Natural killer cell (primary cell): ENCODE data around the gene ICAM2. TPM values are rescaled to one million over a fixed set of nuclear protein-coding genes. Genes with fewer than 3 reads are reported as not detected.
A peak's percentile ranks its signal among the peaks of the same experiment; 100 is the strongest.

Source experiments
- ATAC-seq, 3 donors: fragments of 150-1000 bp in 2 of 3; fragments of 200-7000 bp in 1 of 3; cut with Tn5 transposase; 1 replicate in 1 of 3; 2 replicates in 2 of 3; pipeline ENCODE4 v1.10.0; 2021; ENCODE audit warnings: mild to moderate bottlenecking in 2 of 3, moderate library complexity in 2 of 3
- DNase-seq, 2 donors: peaks; one replicate each; pipeline versions ENCODE4 v3.0.0 to v3.0.0-alpha.2; 2013 to 2021; ENCODE audit warnings: mixed read lengths in 1 of 2
- H3K27ac ChIP-seq: one replicate; pipeline ENCODE4 v1.5.1; 2013; ENCODE audit warnings: mild to moderate bottlenecking, low read length
- H3K27me3 ChIP-seq: one replicate; pipeline ENCODE4 v1.6.1; 2013; ENCODE audit warnings: low read length; ENCODE audit not compliant: control insufficient read depth, insufficient read depth
- H3K36me3 ChIP-seq: one replicate; pipeline ENCODE4 v1.6.1; 2013; ENCODE audit warnings: low read length; ENCODE audit not compliant: control insufficient read depth, insufficient read depth
- H3K4me1 ChIP-seq: one replicate; pipeline ENCODE4 v1.6.1; 2013; ENCODE audit warnings: low read length; ENCODE audit not compliant: control insufficient read depth, insufficient read depth
- H3K4me3 ChIP-seq: one replicate; pipeline ENCODE4 v1.5.1; 2013; ENCODE audit warnings: low read length
- H3K9me3 ChIP-seq: one replicate; pipeline ENCODE4 v1.6.1; 2013; ENCODE audit warnings: low read length; ENCODE audit not compliant: control insufficient read depth, insufficient read depth
- H3K27ac Mint-ChIP-seq, 2 donors: one replicate each; pipeline ENCODE4 v1.8.0; 2022; ENCODE audit warnings: mild to moderate bottlenecking in 2 of 2, mixed read lengths in 2 of 2, moderate library complexity in 1 of 2
- H3K27me3 Mint-ChIP-seq, 2 donors: one replicate each; pipeline ENCODE4 v1.8.0; 2022; ENCODE audit warnings: low read depth in 2 of 2, mixed read lengths in 2 of 2
- H3K36me3 Mint-ChIP-seq: one replicate; pipeline ENCODE4 v1.8.0; 2022; ENCODE audit warnings: mixed read lengths
- H3K4me1 Mint-ChIP-seq, 2 donors: one replicate each; pipeline ENCODE4 v1.8.0; 2022; ENCODE audit warnings: mixed read lengths in 2 of 2
- H3K4me3 Mint-ChIP-seq: one replicate; pipeline ENCODE4 v1.8.0; 2022; ENCODE audit warnings: mild to moderate bottlenecking, moderate library complexity, mixed read lengths
- H3K9me3 Mint-ChIP-seq, 2 donors: one replicate each; pipeline ENCODE4 v1.8.0; 2022; ENCODE audit warnings: mixed read lengths in 2 of 2
- CTCF ChIP-seq: fragments of 200-600 bp; IDR thresholded peaks from one replicate; pipeline ENCODE4 v1.8.0; 2022; ENCODE audit warnings: antibody characterized with exemption
- WGBS: methylation state at CpG from one replicate; pipeline ENCODE4 v1.1.7; 2013; ENCODE audit warnings: missing lambda C conversion rate; ENCODE audit not compliant: insufficient coverage; 5-methylcytosine and 5-hydroxymethylcytosine counted together
- intact Hi-C: fragments of 100-400 bp; cut with micrococcal nuclease; formaldehyde crosslinking; loops from one replicate; pipeline ENCODE4 v1.14.2; 2022
- total RNA-seq, 4 donors: library from RNA; stranded (reverse); fragments of 120-200 nt in 1 of 4; gene quantifications; one replicate each; pipeline versions ENCODE4 v1.2.3 to v1.2.4, GENCODE V29; 2013 to 2022

Gene ICAM2
- total RNA-seq, 3 donors from 2014 or later (not counting 1 experiment from before 2014, with no cell fraction given) = 73.2 to 91.0 (median 78.0) TPM

DNA sequence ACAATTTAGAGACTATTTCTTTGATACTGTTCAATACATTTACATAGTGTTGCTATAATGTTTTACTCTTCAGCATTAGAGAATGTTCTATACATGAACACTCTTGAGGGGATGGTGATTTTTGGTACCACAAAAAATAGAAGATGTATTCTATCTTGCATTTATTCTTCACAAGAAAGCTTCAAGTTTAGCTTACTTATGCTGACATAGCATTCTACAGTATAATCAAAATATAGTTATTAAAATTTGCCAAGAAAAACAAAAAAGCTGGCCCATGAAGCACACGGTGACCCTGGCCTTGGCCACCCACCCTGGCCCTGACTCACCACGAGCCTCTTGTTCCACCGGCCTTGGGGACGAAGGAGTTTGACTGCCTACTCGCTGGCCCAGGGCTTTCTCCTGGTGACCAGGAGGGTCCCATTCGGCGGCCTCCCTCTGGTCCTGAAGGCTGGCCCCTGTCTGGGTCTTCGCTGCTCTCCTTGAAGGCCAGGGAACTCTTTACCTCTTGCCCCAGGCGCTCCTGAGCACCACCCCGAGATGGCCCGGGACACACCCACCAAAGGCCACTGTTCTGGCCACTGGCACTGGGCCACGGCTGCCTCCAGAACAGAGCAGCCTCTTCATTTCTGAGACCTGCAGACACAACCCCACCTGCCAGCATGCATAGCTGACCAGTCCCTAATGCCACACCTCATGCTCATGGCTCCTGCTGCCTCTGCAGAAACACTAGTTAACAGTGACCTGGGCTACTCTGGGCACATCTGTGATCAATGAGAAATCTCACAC is 22.5 kb upstream of the ICAM2 start:
- no peak overlapping the region for H3K4me3 Mint-ChIP-seq
- H3K27ac Mint-ChIP-seq = no peak overlapping the region
- H3K36me3 Mint-ChIP-seq = peaks cover 18% of the 10 kb centered on the region
- no peak for TF ChIP-seq CTCF
- no peaks in the 10 kb centered on the region for H3K27me3 ChIP-seq
- no peak overlapping the region for H3K27ac ChIP-seq
- H3K36me3 ChIP-seq = peaks cover 63% of the 10 kb centered on the region
- H3K4me3 ChIP-seq = no peak overlapping the region
- WGBS = 96% methylated on average over 12 of the region's 12 CpGs
- no peak for DNase-seq
- ATAC-seq = no peak
- peaks cover 0 to 6% of the 10 kb centered on the region in 2 donors for H3K4me1 Mint-ChIP-seq
- intact Hi-C loops = no loop called here
- H3K27me3 Mint-ChIP-seq = no peaks in the 10 kb centered on the region
- H3K9me3 Mint-ChIP-seq = no peaks in the 10 kb centered on the region
- no peaks in the 10 kb centered on the region for H3K9me3 ChIP-seq
- H3K4me1 ChIP-seq = no peaks in the 10 kb centered on the region

GRCh38 chr17:64041912-64042311 is 21.5 kb upstream of the ICAM2 start:
- no peaks in the 10 kb centered on the region for H3K27me3 ChIP-seq
- no peak for ATAC-seq
- Mint-ChIP-seq H3K4me1 (peaks cover 0 to 6% of the 10 kb centered on the region in 2 donors), H3K27me3 (no peaks in the 10 kb centered on the region), H3K9me3 (no peaks in the 10 kb centered on the region), H3K4me3 (no peak overlapping the region), H3K27ac (peak overlapping the region in 1 of 2 donors; percentile 16), H3K36me3 (peaks cover 18% of the 10 kb centered on the region)
- TF ChIP-seq CTCF = no peak
- H3K4me1 ChIP-seq = no peaks in the 10 kb centered on the region
- no peak overlapping the region for H3K4me3 ChIP-seq
- no peak for DNase-seq
- WGBS = 54% methylated on average over 11 of the region's 11 CpGs
- intact Hi-C loops = no loop called here
- peaks cover 58% of the 10 kb centered on the region for H3K36me3 ChIP-seq
- no peak overlapping the region for H3K27ac ChIP-seq
- H3K9me3 ChIP-seq = no peaks in the 10 kb centered on the region

DNA sequence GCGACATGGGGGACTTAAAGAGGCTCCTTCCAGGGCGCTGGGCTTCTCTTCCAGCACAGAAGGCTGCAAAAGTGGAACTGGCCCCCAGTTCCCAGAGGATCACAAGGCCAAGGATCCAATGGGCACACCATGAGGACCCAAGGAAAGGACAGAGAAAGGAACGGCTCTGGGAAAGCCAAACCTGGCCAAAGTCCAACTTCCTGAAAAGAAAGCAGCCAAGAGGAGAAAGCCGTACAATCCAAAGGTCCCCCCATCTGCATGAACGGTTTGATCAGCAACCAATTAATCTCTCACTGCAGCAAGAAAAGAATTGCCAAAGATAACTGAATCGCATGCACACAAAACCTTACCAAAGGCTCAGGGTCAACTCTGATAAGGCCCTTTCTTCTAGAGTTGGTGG is 19.8 kb upstream of the ICAM2 start:
- H3K27ac ChIP-seq = no peak overlapping the region
- intact Hi-C loops = no loop called here
- no peak for ATAC-seq
- H3K36me3 ChIP-seq = peaks cover 41% of the 10 kb centered on the region
- WGBS = 90% methylated on average over 6 of the region's 6 CpGs
- no peaks in the 10 kb centered on the region for H3K4me1 ChIP-seq
- DNase-seq = no peak
- H3K9me3 ChIP-seq = no peaks in the 10 kb centered on the region
- peaks cover 18% of the 10 kb centered on the region for H3K36me3 Mint-ChIP-seq
- H3K4me1 Mint-ChIP-seq = peaks cover 0 to 6% of the 10 kb centered on the region in 2 donors
- no peak overlapping the region for H3K4me3 ChIP-seq
- H3K27ac Mint-ChIP-seq = no peak overlapping the region
- no peaks in the 10 kb centered on the region for H3K9me3 Mint-ChIP-seq
- H3K4me3 Mint-ChIP-seq = no peak overlapping the region
- H3K27me3 ChIP-seq = no peaks in the 10 kb centered on the region
- H3K27me3 Mint-ChIP-seq = no peaks in the 10 kb centered on the region
- TF ChIP-seq CTCF = no peak

DNA sequence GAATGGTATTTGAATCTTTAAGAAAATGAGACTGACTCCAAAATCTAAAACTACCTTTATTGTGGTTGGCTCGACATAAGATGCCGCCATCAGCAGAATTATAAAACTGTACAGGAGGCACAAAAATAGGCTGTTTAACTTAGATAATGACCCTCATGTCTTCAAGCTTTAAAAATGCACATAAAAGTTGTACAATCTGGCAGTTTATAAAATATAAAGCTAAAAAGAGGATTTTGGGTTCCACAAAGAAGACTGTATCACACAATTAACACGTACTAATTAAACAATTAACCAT is 18.6 kb upstream of the ICAM2 start:
- Histone ChIP-seq H3K4me1 (no peaks in the 10 kb centered on the region), H3K9me3 (no peaks in the 10 kb centered on the region), H3K36me3 (peaks cover 30% of the 10 kb centered on the region), H3K27me3 (no peaks in the 10 kb centered on the region), H3K4me3 (no peak overlapping the region), H3K27ac (no peak overlapping the region)
- H3K4me3 Mint-ChIP-seq = no peak overlapping the region
- 92% methylated on average over 3 of the region's 3 CpGs for WGBS
- peaks cover 0 to 6% of the 10 kb centered on the region in 2 donors for H3K4me1 Mint-ChIP-seq
- no peaks in the 10 kb centered on the region for H3K27me3 Mint-ChIP-seq
- DNase-seq (no peak), ATAC-seq (no peak)
- H3K27ac Mint-ChIP-seq = no peak overlapping the region
- no peaks in the 10 kb centered on the region for H3K9me3 Mint-ChIP-seq
- no peak for TF ChIP-seq CTCF
- H3K36me3 Mint-ChIP-seq = peaks cover 12% of the 10 kb centered on the region
- intact Hi-C loops = no loop called here
